ENCODE data around the gene GRPEL1. TPM values are rescaled to one million over a fixed set of nuclear protein-coding genes. Genes with fewer than 3 reads are reported as not detected.

Gene GRPEL1
- total RNA-seq, 2 experiments from 2014 or later = 34.8 to 35.4 TPM

DNA sequence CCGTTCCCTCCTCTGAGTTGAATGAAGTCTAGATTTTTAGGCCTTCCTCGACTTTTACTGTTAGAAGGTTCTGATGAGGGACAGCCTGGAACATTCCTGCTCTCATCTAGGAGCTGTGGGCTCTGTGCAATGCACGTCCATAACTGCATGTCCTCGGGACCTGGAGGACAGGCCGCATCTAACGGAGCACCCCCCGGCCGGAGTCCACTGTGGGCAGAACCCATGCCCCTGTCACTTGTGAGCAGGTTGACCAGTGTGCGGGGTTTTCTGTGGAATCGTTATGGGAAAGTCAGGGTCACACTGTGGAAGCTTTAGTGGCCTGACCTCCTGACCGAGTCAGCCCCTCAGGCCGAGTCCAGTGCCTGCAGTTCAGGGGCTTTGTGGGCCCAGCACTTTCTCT, 44.0 kb downstream of the GRPEL1 start:
- no peaks in the 10 kb centered on the region for H3K27me3 Mint-ChIP-seq
- DNase-seq = no peak
- no peak overlapping the region for H3K4me3 Mint-ChIP-seq
- no peak overlapping the region for H3K27ac Mint-ChIP-seq
- peaks cover 21% of the 10 kb centered on the region for H3K36me3 Mint-ChIP-seq (ENCODE audit: low read depth)
- CTCF ChIA-PET = interaction anchor here (1.4 kb wide), 2 partner anchors 19 to 38 kb away, joined by 4 read pairs; partner anchors contain the start of gene TADA2B
- H3K9me3 Mint-ChIP-seq = no peaks in the 10 kb centered on the region
- peaks cover 3% of the 10 kb centered on the region for H3K4me1 Mint-ChIP-seq
- POLR2A ChIA-PET = no interaction called here

DNA sequence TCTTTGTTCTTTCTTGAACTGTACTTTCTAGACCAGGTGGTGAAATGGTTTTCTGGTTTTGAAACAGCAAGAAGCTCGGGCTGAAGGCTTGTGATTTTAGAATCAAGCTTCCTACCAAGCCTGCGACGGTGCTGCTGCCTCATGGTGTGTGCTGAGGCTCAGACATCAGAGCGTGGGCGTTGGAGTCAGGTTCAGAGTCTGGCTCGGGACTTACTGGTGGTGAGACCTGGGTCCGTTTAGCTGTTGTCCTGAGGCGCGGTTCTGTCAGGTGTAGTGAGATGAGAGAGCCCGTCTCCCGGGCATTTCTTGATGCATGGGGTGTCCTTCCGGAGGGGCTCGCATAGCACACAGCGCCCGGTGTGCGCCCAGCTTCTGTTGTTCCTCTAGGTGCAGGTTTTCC, 44.4 kb downstream of the GRPEL1 start:
- no peaks in the 10 kb centered on the region for H3K27me3 Mint-ChIP-seq
- ChIA-PET CTCF (interaction anchor here (1.4 kb wide), 2 partner anchors 19 to 39 kb away, joined by 4 read pairs; partner anchors contain the start of gene TADA2B), POLR2A (no interaction called here)
- no peaks in the 10 kb centered on the region for H3K9me3 Mint-ChIP-seq
- H3K36me3 Mint-ChIP-seq (ENCODE audit: low read depth) = peaks cover 18% of the 10 kb centered on the region
- H3K4me1 Mint-ChIP-seq = peaks cover 3% of the 10 kb centered on the region
- no peak overlapping the region for H3K27ac Mint-ChIP-seq
- H3K4me3 Mint-ChIP-seq = no peak overlapping the region
- no peak for DNase-seq

DNA sequence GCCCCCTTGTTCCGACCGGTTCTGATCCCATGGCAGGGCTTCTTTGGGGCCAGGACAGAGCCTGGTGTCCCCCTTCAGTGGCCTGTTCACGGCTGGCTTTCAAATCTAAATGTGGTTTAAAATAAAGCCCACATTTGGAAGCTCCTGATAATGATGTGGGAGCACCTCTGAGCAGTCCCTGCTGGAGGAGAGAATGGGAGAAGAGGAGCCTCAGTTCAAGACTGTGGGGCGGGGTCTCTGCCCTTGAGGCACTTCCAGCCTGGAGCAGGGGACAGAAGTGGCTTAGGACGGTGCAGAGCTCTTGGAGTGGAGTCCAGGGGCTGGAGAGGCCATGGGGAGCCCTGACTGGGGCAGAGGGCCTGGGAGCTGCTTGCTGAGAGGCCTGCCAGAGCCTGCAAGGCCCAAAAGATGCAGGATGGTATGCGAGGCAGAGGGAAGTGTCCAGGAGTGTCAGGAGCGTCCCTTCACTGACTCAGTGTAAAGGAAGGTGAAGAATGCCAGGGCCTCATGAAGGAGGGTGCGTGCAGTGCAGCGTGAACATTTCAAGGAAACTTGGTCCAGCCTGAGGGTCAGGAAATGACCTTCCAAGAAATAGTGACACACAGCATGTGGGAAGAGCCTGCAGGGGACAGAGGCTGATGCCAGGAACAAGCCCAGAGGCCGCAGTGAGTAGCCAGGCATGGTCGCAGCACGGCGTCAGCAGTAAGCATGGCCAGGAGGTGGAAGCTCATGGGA, 45.8 kb downstream of the GRPEL1 start:
- no peaks in the 10 kb centered on the region for H3K9me3 Mint-ChIP-seq
- ChIA-PET CTCF (interaction anchor here (1.2 to 1.4 kb wide), 2 partner anchors 16 to 21 kb away, joined by 3 to 4 read pairs; partner anchors contain the start of gene TADA2B), POLR2A (no interaction called here)
- no peak overlapping the region for H3K27ac Mint-ChIP-seq
- peaks cover 10% of the 10 kb centered on the region for H3K36me3 Mint-ChIP-seq (ENCODE audit: low read depth)
- no peak overlapping the region for H3K4me3 Mint-ChIP-seq
- DNase-seq = no peak
- H3K4me1 Mint-ChIP-seq = no peaks in the 10 kb centered on the region
- H3K27me3 Mint-ChIP-seq = no peaks in the 10 kb centered on the region

DNA sequence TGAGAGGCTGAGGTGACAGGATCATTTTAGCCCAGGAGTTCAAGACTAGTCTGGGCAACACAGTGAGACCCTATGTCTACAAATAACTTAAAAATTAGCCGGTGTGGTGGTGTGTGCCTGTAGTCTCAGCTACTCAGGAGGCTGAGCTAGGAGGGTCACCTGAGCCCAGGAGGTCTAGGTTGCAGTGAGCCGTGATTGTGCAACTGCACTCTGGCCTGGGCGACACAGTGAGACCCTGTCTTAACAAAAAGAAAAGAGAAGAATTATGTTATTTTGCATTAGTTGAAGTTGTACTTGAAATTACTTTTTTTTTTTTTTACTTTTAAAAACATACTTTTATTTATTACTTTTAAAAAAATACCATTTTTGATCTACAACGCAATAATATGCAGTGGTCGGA, 46.5 kb downstream of the GRPEL1 start:
- Mint-ChIP-seq H3K27ac (no peak overlapping the region), H3K36me3 (ENCODE audit: low read depth) (peaks cover 9% of the 10 kb centered on the region), H3K4me3 (no peak overlapping the region), H3K27me3 (no peaks in the 10 kb centered on the region), H3K4me1 (no peaks in the 10 kb centered on the region), H3K9me3 (no peaks in the 10 kb centered on the region)
- ChIA-PET CTCF (interaction anchor here (1.2 kb wide), 2 partner anchors 17 to 34 kb away, joined by 3 to 4 read pairs; no protein-coding TSS in a partner anchor), POLR2A (no interaction called here)
- no peak for DNase-seq

DNA sequence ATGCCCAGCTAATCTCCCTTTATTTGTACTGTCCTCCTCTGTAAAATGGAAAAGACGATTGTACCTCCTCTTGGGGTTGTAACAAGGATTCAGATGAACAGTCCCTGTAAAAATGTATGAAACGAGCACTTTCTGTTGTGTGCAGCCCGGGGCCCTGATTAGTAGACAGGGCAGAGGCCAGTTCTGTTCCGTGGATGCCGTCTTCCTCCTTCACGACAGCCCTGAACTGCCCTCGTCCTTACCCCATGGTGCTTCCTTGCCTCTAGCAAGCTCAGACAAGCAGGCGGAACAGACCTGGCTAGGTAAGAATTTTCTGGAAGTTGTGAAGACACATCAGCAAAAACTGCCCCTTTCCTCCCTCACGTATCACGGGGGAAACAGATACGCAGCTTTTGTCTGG, 47.0 kb downstream of the GRPEL1 start:
- H3K27me3 Mint-ChIP-seq = no peaks in the 10 kb centered on the region
- POLR2A ChIA-PET = no interaction called here
- no peak overlapping the region for H3K4me3 Mint-ChIP-seq
- H3K9me3 Mint-ChIP-seq = no peaks in the 10 kb centered on the region
- CTCF ChIA-PET = interaction anchor here (1.2 kb wide), 1 partner anchor 35 kb away, joined by 4 read pairs; no protein-coding TSS in a partner anchor
- no peaks in the 10 kb centered on the region for H3K4me1 Mint-ChIP-seq
- peaks cover 6% of the 10 kb centered on the region for H3K36me3 Mint-ChIP-seq (ENCODE audit: low read depth)
- no peak overlapping the region for H3K27ac Mint-ChIP-seq
- DNase-seq = no peak

DNA sequence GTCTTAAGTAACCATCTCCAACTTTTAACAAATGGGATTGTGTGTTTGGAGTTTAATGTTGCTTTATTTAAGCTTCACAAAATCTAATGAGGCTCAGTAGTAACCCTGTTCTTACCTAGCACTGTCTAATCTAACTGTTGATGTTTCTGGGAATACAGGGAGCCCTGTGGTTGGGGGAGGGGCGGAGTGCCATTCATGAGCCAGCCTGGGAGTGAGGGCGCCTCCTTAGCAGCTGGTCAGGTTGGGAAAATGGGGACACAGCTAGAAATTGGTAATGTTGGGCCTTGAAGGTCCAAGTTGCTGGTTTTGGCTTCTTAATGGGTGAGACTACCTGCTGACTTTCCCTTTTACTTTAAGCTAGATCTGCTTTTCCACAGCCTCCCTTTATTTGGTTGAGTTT, 47.6 kb downstream of the GRPEL1 start:
- no peak overlapping the region for H3K4me3 Mint-ChIP-seq
- no peak for DNase-seq
- no peaks in the 10 kb centered on the region for H3K9me3 Mint-ChIP-seq
- ChIA-PET CTCF (interaction anchor here (1.2 kb wide), 1 partner anchor 36 kb away, joined by 4 read pairs; no protein-coding TSS in a partner anchor), POLR2A (no interaction called here)
- H3K27ac Mint-ChIP-seq = no peak overlapping the region
- H3K4me1 Mint-ChIP-seq = no peaks in the 10 kb centered on the region
- peaks cover 8% of the 10 kb centered on the region for H3K36me3 Mint-ChIP-seq (ENCODE audit: low read depth)
- no peaks in the 10 kb centered on the region for H3K27me3 Mint-ChIP-seq

DNA sequence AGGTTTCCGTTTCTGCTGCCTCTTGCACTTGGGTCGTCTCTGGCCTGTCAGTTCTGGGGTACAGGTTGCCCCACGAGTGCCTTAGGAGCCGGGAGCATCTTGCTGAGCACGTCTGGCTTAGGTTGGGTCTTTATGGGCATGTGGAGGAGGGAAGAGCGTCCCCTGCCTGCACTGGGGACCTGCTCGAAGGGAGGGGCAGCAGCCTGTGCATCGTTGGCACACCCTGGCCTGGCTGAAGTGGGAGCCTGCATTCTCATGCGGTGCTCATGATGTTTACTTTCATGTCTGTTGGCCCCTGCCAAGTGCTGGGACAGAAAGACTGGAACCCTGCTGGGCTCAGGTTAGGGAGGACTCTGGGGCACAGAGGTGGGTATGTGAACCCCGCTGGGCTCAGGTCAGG, 48.5 kb downstream of the GRPEL1 start:
- ChIA-PET CTCF (no interaction called here), POLR2A (no interaction called here)
- Mint-ChIP-seq H3K36me3 (ENCODE audit: low read depth) (peaks cover 14% of the 10 kb centered on the region), H3K4me1 (peaks cover 1% of the 10 kb centered on the region), H3K4me3 (no peak overlapping the region), H3K27me3 (no peaks in the 10 kb centered on the region), H3K27ac (no peak overlapping the region), H3K9me3 (no peaks in the 10 kb centered on the region)
- no peak for DNase-seq

DNA sequence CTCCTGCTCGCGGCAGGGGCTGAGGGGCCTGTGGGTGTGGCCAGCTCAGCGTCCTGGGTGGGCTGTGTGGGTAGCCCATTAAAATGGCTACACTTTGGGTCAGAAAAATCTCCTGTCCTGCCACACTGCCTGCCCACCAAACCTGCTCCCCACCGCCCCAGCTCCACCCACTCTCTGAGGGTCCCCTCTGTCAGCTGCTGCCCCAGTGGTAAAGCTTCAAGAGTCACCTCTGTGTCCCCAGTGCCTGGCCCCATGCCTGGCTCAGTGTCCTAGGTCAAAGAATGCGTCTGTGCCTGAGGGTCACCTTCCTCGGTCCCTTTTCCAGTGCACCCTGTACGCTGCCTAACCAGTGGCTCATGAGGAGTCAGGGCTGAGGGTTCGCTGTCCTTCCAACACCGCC, 49.6 kb downstream of the GRPEL1 start:
- peaks cover 21% of the 10 kb centered on the region for H3K36me3 Mint-ChIP-seq (ENCODE audit: low read depth)
- ChIA-PET CTCF (interaction anchor here (1.4 to 1.6 kb wide), 2 partner anchors 25 to 31 kb away, joined by 3 to 5 read pairs; partner anchors contain the start of gene TADA2B), POLR2A (no interaction called here)
- no peaks in the 10 kb centered on the region for H3K9me3 Mint-ChIP-seq
- peaks cover 8% of the 10 kb centered on the region for H3K4me1 Mint-ChIP-seq
- no peak overlapping the region for H3K4me3 Mint-ChIP-seq
- no peak for DNase-seq
- H3K27me3 Mint-ChIP-seq = no peaks in the 10 kb centered on the region
- H3K27ac Mint-ChIP-seq = no peak overlapping the region

DNA sequence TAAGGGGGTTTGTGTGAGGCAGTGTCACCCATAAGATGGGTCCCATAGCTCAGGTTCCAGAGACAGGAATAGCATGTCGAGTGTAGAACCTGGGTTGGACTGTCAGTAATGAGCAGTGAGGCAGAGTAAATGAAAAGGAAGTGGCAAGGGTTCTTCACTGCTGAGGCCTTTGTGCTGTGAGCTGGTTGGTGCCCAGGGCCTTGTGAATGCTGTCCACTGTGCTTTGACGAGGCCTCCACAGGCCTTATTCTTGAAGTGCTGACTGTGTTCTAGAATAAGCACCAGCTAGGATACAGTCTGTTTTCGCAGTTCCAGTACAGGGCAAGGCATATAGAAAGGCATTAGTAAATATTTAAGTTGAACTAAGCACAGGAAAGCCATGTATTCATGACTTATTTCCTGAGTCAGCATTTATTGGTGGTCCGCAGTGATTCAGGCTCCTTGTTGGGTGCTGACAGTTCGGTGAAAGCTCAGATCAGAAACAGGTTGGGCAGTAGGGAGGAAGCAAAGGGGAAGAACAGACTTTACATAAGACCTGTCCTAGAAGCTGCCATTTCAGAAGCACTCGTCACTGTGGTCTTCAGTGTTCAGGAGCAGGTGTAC, 50.3 kb downstream of the GRPEL1 start:
- Mint-ChIP-seq H3K4me3 (no peak overlapping the region), H3K9me3 (no peaks in the 10 kb centered on the region), H3K36me3 (ENCODE audit: low read depth) (peaks cover 23% of the 10 kb centered on the region), H3K27me3 (no peaks in the 10 kb centered on the region), H3K27ac (no peak overlapping the region), H3K4me1 (peaks cover 14% of the 10 kb centered on the region)
- CTCF ChIA-PET = interaction anchor here (1.0 to 1.6 kb wide), 5 partner anchors 9 to 32 kb away, joined by 3 to 5 read pairs (median 4); partner anchors contain the start of gene TADA2B
- POLR2A ChIA-PET = no interaction called here
- no peak for DNase-seq

DNA sequence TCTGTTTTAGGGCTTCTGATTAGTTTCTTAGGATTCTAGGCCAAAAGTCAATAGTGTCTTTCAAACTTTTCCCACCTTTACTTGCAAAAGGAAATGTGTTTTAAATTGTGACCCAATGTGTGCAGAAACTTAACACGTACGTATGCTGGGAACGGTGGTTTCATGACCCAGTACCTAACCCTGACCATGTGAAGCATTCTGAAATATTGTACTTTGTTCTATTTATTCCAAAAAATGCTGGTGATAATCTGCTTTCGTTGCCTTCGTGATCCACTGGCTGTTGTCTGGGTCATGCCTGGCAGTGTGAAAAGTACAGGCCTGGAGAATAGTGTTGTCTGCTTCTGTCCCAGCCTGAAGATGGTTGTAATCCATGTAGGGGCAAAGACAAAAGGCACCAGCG, 51.4 kb downstream of the GRPEL1 start:
- Mint-ChIP-seq H3K4me1 (peaks cover 16% of the 10 kb centered on the region), H3K27me3 (no peaks in the 10 kb centered on the region), H3K9me3 (no peaks in the 10 kb centered on the region), H3K4me3 (no peak overlapping the region), H3K36me3 (ENCODE audit: low read depth) (peaks cover 27% of the 10 kb centered on the region), H3K27ac (no peak overlapping the region)
- DNase-seq = no peak
- ChIA-PET CTCF (interaction anchor here (1.0 to 3.9 kb wide), 3 partner anchors 15 to 26 kb away, joined by 3 to 10 read pairs (median 4); partner anchors contain the start of gene TADA2B), POLR2A (no interaction called here)

DNA sequence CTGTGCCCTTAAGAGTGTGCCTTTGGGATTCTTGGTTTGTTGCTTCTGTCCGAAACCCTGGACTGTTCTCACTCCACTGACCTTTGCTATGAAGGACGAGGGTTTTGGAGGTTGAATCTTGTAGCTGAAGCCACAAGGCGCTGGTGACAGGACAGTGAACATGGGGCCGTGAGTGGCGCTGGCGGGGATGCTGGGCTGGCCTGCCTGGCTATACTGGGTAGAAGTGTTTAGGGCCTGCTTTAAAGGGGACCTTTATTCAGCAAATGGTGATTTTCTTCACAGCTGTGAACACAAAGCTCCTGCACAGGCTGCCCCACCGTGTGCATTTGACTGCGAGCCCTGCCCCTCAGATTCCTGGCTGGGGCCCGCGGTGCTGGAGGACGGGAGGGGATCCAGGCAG, 51.8 kb downstream of the GRPEL1 start:
- no peaks in the 10 kb centered on the region for H3K27me3 Mint-ChIP-seq
- peaks cover 16% of the 10 kb centered on the region for H3K4me1 Mint-ChIP-seq
- ChIA-PET POLR2A (no interaction called here), CTCF (interaction anchor here (1.0 to 3.9 kb wide), 3 partner anchors 11 to 27 kb away, joined by 3 to 10 read pairs (median 4); partner anchors contain the start of gene TADA2B)
- DNase-seq = no peak
- H3K36me3 Mint-ChIP-seq (ENCODE audit: low read depth) = peaks cover 32% of the 10 kb centered on the region
- no peak overlapping the region for H3K27ac Mint-ChIP-seq
- H3K4me3 Mint-ChIP-seq = no peak overlapping the region
- no peaks in the 10 kb centered on the region for H3K9me3 Mint-ChIP-seq

DNA sequence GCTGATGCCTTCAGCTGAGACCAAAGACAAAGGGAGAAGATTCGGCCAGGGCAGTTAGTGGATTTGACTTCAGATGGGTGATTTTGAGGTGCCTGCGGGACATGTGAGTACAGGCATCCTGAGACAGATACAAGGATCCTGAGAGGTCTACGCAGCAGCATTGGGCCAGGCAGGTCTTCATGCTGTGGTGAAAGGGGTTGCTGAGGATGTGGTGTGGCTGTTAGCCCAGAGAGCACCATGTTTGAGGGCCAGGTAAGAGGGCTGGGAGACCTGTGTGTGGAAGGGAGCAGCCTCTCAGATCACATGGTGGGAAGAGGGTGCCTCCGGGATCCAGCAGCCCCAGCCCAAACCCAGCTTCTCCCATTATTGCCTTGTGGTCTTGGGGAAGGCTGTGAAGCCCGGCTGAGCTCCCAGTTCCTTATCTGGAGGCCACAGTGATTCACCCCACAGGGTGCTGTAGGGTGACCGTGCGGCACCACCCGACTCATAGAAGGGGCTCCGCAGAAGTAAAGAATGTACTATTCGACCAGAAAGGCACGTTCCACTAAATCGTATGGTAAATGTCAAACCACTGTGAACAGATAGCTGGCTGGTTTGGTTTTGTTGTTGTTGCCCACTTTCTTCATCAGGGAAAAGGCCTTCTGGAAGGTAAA, 52.4 kb downstream of the GRPEL1 start:
- Mint-ChIP-seq H3K36me3 (ENCODE audit: low read depth) (peaks cover 36% of the 10 kb centered on the region), H3K27ac (no peak overlapping the region), H3K4me3 (no peak overlapping the region), H3K9me3 (no peaks in the 10 kb centered on the region), H3K4me1 (peaks cover 16% of the 10 kb centered on the region), H3K27me3 (no peaks in the 10 kb centered on the region)
- no peak for DNase-seq
- ChIA-PET CTCF (interaction anchor here (1.0 to 3.9 kb wide), 5 partner anchors 10 to 27 kb away, joined by 3 to 10 read pairs (median 3); partner anchors contain the start of gene TADA2B), POLR2A (no interaction called here)

DNA sequence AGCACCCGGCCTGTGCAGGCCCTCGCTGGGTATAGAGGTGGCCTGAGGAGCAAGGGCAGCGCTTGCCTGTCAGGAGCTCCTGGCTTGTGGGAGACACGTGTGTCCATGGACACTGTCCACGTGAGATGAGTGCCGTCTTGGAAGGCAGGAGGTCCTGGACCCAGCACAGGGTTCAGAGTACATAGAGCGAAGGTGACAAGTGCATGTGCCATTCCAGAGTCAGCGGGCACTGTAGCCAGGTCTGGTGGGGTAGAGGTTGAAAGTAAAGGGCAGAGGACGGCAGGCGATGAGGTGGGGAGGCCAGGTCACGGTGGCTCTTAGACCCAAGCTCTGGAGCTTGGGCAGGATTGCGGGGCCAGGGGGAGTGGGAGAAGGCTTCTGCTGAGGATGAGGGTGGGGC, 53.0 kb downstream of the GRPEL1 start:
- H3K36me3 Mint-ChIP-seq (ENCODE audit: low read depth) = peaks cover 42% of the 10 kb centered on the region
- H3K27ac Mint-ChIP-seq = no peak overlapping the region
- CTCF ChIA-PET = interaction anchor here (1.0 to 3.9 kb wide), 3 partner anchors 16 to 28 kb away, joined by 3 to 10 read pairs (median 3); partner anchors contain the start of gene TADA2B
- no peaks in the 10 kb centered on the region for H3K9me3 Mint-ChIP-seq
- H3K27me3 Mint-ChIP-seq = no peaks in the 10 kb centered on the region
- peaks cover 16% of the 10 kb centered on the region for H3K4me1 Mint-ChIP-seq
- H3K4me3 Mint-ChIP-seq = no peak overlapping the region
- POLR2A ChIA-PET = no interaction called here
- DNase-seq = no peak

Data from activated CD4-positive, alpha-beta T cell treated with anti-CD3 and anti-CD28 coated beads, Interleukin-2, amount 10 ng/mL, durations not matched to agents 7 days and 5 days (primary cell).